HG03439 (cell line): ENCODE measurements around the gene NR1D1.

Experiments
- ATAC-seq: cut with Tn5 transposase; IDR thresholded peaks from one replicate; pipeline ENCODE4 v1.9.1; 2021; ENCODE audit warnings: mild to moderate bottlenecking, moderate library complexity; ENCODE audit not compliant: unreplicated experiment

Gene NR1D1

GRCh38 chr17:40097931-40098845 is 2.2 kb downstream of the NR1D1 start:
- ATAC-seq, result no peak

GRCh38 chr17:40097087-40097486 is 3.3 kb downstream of the NR1D1 start:
- no peak for ATAC-seq

- peak; percentile 44 for ATAC-seq
These were observed 4.2 kb downstream of the NR1D1 start for GRCh38 chr17:40095944-40096791.

GRCh38 chr17:40095351-40095943 is 4.9 kb downstream of the NR1D1 start:
- ATAC-seq, result no peak

- ATAC-seq, result no peak
These were observed 5.5 kb downstream of the NR1D1 start for GRCh38 chr17:40094874-40095273.

DNA sequence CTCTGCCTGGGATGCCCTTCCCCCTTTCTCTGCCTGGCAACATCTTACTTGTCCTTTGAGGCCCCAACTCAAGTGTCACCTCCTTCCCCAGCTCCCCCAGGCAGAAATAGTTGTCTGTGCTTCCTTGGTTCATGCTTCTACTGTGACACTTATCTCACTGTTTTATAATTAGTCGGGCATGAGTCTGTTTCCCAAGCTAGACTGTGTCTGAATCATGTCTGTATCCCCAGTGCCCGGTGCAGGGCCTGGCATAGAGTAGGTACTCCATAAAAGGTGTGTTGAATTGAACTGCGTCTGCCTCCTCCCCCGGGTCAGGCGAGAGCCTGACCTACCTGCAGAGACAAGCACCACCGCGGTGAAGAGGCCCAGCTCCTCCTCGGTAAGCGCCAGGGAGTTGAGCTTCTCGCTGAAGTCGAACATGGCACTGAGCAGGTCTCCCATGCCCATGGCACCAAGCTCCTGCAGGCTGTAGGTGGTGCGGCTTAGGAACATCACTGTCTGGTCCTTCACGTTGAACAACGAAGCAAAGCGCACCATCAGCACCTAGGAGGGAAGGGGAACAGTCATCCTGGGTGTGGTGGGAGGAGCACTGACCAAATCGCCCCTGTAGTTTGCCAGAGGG is 6.7 kb downstream of the NR1D1 start:
- ATAC-seq, result no peak

GRCh38 chr17:40093005-40093579 is 7.3 kb downstream of the NR1D1 start:
- no peak for ATAC-seq

GRCh38 chr17:40092581-40092980 is 7.8 kb downstream of the NR1D1 start:
- ATAC-seq, result no peak

DNA sequence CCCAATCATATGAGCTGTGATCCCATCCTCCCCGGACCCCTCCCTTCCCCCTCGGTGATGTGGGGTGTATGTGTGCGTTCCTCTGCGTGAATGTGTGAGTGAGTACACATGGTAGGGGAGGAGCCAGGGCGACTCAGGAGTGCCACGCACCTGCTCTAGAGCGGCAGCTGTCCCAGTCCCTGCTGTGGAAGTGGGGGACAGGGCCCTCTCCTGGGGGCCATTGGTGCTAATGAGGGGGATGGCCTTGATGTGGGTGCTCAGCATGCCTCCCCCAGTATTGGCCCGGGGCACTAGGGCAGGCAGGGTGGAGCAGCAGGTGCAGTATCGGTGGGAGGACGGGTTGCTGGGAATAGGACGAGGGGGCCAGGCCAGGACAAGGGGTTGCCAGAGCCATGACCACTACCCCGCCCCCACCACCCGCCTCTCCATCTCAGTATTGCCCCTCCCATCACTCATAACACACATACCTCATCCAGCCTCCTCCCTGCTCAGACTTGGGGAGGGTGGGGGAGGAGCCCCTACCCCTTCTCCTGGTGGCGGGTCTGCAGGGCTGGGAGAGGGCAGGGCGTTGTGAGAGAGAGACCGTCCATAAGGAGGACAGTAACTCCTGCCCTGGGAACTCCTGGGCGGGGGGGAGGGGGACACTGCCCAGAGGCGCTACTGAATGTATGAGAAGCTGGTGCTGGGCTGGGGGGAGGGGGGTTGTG is 8.5 kb downstream of the NR1D1 start:
- ATAC-seq, result no peak

DNA sequence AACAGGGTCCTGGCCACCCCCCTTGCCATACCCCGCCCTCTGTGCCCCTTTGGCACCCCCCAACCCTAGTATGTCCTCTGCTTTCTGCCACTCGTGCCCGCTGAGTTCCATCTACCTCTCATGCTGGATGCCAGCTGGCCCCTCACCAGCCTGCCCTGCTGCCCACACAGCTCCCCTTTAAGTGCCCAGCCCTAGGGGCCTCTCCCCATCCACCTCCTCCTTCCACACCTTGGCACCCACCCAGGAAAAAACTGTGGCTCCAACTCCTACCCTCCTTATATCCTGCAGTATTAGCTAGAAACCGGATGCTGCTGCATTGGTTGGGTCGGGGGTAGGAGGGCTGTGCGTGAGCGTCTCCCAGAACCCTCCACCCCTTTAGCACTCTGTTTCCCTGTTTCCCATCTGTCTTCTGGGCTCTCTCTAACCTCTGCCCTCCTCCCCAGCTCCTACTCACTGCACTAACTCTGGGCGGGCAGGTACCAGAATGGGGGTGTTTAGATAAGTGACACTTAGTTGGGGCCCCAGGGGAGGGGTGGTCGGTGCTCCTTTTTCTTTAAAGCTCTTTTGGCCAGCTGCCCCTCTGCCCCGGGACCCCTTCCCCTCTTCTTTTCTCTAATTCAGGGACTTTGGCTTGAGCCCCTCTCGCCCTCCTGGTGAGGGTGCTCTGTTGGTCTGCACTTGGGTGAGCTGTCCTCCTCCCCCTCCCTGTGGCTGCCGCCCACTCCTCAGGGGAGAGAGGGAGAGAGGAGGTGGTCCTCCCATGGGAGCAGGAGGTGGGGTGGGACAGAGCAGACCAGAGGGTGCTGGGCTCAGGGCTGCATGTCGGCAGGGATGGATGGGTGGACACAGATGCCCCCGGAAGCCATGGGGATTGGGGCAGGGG is 9.9 kb downstream of the NR1D1 start:
- ATAC-seq, result no peak

GRCh38 chr17:40089077-40089895 is 11.1 kb downstream of the NR1D1 start:
- ATAC-seq, result no peak

DNA sequence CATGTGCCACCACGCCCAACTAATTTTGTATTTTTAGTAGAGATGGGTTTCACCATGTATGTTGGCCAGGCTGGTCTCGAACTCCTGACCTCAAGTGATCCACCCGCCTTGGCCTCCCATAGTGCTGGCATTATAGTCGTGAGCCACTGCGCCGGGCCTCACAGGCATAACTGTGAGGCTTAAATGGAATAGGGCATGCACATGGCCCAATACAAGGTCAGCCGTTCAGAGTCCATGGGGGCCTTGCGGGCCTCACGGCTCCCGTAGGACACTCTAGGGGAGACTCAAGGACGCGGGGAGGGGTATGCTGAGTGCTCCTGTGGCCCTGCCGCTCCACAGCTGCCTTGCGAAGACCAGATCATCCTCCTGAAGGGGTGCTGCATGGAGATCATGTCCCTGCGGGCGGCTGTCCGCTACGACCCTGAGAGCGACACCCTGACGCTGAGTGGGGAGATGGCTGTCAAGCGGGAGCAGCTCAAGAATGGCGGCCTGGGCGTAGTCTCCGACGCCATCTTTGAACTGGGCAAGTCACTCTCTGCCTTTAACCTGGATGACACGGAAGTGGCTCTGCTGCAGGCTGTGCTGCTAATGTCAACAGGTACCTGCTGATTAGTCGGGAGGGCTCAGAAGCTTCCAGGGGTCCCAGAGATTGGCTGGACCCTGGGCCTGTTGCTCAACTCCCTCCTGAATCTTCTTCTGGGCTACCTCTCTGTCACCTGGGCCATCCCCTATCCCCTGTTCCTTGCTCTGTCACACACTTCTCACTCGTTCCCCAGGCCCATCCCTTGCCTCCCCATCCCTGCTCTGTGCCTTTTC is 12.3 kb downstream of the NR1D1 start:
- no peak for ATAC-seq

GRCh38 chr17:40087049-40087794 is 13.2 kb downstream of the NR1D1 start:
- no peak for ATAC-seq

- no peak for ATAC-seq
These were observed 14.0 kb downstream of the NR1D1 start for GRCh38 chr17:40086150-40087044.

GRCh38 chr17:40084477-40084876 is 15.9 kb downstream of the NR1D1 start:
- ATAC-seq, result no peak

GRCh38 chr17:40079545-40079944 is 20.8 kb downstream of the NR1D1 start:
- ATAC-seq, result no peak
